GM11168 (cell line): ENCODE results near the gene FBXL7.

Experiments used
- in situ Hi-C: fragments of 300-500 bp; cut with MboI; formaldehyde crosslinking; loops from one replicate; pipeline ENCODE4 v1.12.0; 2022; ENCODE audit warnings: low sequenced_read_pairs; ENCODE audit not compliant: unreplicated experiment

Gene FBXL7

DNA sequence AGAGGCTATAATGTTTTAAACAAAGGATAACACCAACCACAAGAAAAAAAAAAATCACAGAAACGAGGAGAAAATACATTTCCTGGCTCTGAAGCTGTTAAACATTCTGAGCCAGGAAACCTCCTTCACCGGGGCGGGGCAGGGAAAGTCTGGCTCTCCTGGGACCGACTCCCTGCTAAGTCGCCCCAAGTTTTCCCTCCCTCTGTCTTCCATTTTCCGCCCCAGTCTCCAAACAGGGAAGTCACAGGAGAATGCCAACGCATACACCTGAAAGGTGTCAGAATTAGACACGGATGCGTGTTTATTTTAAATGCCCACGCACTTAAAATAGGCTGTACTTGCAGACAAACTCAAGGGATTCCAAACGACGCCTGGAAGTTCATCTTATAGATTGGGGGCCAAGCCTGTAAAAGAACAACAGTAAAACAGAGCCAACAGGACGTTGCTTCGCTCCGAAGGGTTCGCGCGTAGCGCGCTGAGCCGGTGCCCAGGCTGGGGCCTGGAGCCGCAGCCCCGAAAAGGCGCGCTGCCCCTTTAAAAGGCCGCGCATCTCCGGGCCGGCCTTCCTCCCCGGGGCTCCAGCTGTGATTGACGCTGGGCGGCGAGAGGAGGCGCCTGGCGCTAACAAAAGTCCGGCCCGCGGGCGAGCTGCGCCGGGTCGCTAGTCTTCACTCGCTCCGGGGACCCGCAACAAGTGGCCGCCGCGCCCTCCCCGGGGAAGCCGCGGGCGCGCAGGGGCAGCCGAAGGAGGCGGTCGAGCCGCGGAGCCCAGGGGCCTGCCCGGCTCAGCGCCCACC, at the start of gene FBXL7:
FBXL7 (plus strand) TSS at position 653 of the 797 bp plus-strand sequence.
- in situ Hi-C loops, result no loop called here

DNA sequence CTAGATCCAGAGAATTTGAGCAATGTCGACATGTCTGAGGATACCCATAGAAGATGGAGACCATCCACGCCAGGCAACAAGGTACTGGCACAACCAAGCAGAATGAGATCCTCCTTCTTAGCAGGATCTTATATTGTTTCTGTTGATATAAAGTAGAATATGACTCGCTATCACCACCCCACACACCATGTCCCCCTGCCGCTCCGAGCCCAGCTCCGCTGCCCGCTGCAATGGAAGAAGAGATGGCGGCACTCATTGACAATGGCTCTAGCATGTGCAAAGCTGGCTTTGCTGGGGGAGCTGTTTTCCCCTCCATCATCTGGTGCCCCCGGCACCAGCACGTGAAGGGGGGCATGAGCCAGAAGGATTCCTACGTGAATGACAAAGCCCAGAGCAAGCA, 49.5 kb upstream of the FBXL7 start:
- in situ Hi-C loops, result no loop called here

DNA sequence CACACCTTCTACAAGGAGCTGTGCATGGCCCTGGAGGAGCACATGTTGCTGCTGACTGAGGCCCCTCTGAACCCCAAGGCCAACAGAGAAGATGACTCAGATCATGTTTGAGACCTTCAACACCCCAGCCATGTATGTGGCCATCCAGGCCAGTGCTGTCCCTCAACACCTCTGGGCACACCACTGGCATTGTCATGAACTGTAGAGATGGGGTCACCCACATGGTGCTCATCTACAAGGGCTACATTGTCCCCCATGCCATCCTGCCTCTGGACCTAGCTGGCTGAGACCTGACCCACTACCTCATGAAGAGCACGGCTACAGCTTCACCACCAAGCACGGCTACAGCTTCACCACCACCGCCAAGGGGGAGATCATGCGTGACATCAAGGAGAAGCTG, 49.0 kb upstream of the FBXL7 start:
- in situ Hi-C loops, result no loop called here

DNA sequence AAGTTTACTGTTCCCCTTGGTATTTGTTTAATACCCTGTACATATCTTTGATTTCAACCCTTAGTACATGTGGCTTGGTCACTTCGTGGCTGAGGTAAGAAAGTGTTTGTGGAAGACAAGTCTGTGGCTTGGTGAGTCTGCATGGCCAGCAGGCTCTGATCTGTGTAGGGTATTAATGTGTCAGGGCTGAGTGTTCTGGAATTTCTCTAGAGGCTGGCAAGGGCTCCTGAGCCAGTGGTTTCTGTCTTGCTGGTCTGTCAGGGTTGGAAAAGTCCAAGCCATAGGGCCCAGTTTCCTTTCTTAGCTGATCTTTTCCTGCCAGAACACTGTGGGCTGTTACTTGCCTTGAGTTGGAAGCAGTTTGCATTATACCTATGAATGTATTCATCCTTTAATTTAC, 48.0 kb upstream of the FBXL7 start:
- in situ Hi-C loops, result no loop called here

DNA sequence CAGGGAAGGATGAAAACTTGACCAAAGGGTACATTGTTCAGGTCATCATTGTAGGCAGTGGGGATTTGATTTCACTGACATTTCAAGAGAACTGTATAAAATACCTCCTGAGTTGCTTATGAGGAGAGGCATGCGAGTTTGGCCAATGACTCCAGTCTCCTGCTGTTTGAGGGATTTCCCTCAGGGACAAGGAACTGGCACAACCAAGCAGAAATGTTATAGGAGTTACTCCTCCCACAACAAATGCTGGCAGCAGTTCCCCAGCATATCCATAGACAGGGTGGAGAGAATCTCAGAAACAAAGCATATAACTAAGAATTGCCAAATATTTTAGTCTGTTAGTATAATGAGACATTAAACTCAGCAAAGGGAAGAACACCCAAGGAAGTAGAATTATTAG, 47.2 kb upstream of the FBXL7 start:
- in situ Hi-C loops, result no loop called here

DNA sequence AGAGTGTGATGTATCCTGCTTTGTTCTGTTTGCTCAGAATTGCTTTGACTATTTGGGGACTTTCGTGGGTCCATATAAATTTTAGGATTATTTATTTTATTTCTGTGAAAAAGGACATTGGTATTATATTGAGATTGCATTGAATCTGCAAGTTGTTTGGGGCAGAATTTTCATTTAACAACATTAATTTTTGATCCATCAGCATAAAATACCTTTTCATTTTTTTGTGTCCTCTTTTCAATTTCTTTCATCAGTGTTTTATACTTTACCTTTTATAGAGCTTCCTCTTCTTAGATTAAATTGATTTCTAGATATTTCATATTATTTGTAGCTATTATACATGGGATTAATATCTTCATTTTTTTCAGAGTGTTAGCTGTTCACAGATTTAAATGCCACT, 40.8 kb upstream of the FBXL7 start:
- in situ Hi-C loops, result no loop called here

DNA sequence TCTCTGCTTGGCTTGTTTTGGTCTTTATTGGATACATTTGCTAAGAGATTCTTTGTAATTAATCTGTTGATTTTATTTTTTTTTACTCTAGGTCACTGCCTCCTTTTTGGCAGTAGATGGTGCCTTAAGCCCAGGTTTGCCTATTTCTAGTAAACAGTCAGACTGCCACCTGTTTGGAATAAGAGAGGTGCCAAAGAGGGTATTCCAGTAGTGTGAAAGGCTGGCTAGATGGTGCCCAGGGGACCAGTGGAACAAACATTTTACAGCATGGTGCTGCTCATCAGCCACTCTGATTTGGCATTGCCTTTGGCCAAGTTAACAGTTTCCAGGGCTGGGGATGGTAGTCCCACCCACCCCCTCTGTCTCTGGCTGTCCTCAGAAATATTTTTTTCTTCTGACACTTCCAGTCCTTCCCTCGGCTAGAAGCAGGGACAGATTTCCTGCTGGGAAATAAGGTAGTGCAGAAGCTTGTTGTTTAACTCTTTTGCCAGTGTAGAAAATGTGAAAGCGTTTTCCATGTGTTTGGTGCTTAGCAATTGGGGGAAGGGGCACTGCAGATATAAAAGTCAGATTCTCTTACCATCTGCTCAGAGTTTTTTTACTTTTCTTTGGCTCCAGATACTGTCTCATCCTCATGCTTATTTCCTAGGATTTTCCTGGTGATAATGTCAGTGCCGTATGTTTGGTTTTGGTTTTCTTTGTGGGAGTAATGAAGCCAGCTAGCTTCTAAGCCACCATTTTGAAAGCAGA, 36.6 kb upstream of the FBXL7 start:
- in situ Hi-C loops, result no loop called here

DNA sequence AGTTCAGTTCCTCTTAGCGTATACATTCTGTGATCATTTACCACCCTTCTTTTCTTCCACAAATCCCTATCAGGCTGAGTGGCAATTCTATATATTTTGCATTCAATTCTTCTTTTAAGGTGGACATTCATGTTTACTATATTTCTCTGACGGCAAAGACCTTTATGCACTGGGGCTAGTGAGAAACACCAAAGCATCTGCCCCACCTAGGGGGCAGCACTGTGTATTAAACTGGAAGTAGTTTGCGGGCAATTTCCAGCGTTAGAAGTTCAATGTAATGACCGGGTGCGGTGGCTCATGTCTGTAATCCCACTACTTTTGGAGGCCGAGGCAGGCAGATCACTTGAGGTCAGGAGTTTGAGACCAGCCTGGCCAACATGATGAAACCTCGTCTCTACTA, 27.9 kb upstream of the FBXL7 start:
- in situ Hi-C loops, result no loop called here

DNA sequence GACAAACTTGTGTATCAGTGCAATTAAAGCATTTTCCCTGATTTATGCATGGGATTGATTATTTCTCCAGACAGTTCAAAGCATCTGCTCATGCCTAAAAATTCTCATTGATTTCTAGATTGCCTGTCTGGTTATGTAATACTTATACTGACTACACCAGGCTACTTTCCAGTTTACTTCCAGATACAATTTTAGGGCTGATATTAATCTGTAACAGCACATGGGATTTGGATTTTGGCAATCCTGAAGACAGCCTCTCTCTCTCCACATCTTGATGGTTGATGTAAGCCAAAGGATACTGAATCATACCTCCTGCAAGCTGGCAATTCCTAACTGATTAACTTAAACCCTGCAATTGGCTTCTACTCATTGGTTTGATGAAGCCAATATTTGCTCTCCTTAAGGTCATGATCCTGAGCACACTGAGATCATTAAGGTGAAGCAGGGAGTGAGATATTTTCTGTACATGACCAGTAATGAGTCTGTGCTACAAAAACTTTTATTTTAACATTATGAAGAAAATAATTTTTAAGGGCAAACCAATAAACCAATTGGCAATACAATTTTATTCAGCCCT, 25.7 kb upstream of the FBXL7 start:
- in situ Hi-C loops, result no loop called here

DNA sequence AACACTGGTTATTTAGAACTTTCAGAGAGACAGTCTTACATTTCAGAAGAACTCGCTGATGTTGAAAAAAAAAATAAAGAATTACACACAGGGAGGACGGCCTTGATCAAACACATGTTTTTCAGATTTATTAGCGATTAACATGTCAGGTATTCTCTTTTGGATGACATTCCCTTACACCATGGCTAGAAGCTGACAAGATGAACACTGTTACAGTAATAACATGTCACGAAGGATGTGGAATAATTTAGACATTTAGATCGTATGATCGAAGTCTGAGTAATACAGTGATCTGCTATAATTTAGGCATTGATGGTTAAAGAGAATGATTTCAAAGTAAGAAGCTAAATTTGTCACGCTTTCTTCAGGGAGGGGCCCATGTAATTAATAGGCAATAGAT, 24.6 kb upstream of the FBXL7 start:
- in situ Hi-C loops, result no loop called here

DNA sequence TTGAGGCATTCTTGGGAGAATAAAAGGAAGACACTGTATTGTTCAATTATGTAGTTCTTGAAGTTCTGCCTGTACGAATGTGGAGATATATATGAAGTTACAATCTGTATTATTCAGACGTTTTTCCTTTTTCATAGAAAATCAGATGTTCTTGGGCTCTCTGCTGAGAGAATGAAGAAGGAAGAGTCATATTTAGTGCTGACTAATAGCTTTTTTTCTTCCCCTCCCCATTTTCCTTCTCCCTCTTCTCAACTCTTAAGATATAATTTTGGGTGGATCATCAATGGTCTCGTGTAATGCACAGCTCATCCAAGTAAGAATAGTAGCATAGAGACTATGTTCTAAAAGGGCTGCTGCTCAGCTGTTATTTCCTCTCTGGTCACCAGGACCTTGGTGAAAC, 23.0 kb upstream of the FBXL7 start:
- in situ Hi-C loops, result no loop called here

DNA sequence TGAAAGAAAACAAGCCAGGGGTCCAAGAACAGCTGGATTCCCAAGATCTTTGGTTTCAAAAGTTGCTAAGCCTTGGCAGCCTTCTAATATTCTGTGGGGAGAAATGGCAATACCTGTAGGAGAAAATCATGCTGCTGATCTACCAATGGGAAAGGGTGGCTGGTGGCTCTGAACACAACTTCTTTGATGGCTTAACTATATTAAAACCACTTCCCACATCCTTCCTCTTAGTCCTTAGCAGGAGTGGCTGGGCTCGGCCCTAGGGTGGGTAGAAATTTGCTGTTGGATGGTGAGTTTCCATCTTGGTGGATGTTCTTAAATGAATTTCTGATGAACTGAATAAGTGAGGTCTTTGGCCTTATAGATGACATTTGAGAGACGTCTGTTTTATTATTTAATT, 19.5 kb upstream of the FBXL7 start:
- in situ Hi-C loops, result no loop called here

DNA sequence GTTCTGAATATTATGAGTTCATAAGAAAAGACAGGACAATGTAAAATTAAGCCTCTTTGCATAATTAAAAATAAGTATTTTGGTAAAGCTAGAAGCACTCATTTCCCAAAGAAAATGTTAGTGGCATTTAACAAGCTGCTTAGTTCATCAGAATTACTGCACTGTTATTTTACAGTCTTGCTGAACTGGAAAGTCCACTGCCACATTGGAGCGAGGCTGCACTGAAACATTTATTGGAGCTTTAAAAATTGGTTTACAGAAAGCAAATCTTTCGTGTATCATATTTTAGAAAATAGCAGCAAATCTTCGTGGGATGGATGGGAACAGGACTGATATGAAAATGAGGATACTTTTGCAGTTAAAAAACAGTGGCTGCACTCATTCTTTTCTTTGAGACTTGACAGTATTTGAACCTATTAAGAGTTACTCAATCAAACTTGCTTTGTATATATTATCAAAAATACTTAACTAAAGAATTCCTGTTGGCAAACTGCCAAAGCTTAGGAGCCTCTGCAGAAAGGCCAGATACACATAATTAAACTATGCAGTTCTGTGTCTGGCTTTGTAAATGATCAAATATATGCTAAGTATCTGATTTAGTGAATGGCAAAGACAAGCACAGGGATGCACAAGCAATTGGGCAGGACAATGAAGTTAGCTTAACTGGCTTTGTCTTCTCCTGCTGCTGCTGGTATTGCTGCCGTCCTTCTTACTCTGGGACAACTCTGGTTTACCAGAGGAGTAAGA, 16.5 kb upstream of the FBXL7 start:
- in situ Hi-C loops, result no loop called here

DNA sequence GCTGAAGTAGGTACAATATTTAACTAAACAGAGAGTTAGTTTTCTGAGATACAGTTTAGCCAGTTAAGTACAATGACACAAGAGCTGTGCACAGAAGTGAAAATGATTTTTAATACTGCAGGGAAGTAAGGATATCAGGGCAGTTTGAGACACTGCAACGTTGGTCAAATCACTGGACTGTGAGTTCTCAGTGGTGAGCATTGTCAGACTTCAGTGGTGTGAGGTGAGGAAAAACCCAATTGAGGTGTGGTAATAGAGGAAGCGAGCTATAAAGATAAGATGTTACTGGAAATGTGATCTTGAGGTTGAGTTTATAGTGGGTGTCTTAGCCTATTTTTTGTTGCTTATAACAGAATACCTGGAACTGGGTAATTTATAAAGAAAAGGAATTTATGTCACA, 12.8 kb upstream of the FBXL7 start:
- in situ Hi-C loops, result no loop called here

DNA sequence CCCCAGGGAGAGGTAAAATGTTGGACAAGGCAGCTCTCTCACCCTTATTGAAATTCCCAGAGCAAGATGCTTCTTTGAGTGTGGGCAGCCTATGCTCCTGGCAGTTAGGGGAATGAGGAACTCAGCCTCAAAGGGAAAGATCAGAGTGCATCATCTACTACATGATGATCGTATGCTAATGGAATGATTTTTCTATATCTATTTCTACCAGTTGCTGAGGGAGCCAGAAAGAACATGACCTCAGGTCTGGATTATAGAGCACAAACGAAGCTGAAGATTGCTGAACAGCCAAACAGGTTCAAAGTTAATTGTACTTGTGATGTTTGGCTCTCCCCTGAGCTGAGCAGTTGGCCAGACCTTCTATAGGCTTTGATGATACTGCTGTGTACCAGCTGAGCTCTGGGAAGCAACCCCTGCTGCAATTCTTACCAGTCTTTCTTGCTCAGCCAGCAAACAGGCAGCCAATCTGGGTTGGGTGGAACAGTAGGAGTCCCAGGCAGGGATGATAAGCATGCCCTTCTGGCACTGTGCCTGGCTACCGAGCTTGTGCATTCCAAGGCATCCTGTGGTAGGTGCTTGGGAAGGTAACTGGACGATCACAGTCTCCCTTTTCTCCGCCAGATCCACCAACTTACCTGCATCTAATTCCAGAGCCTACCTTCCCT, 10.3 kb upstream of the FBXL7 start:
- in situ Hi-C loops, result no loop called here

DNA sequence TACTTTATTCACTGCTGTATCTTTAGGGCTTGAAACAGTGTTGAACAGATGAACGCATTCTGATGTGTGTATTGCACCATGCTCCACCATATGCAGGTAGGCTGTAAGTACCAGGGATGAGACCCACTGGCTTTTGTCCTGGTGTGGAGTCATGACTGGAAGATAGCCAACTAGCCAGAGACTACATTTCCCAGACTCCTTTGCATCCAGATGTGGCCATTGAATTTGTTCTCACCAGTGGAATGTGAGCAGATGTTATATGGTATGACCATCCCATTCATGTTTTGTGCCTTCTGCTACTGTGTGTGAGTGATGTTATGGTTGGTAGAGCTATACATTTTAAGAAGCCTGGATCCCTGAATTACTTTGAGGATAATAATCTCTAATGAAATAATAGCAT, 7.4 kb upstream of the FBXL7 start:
- in situ Hi-C loops, result no loop called here

DNA sequence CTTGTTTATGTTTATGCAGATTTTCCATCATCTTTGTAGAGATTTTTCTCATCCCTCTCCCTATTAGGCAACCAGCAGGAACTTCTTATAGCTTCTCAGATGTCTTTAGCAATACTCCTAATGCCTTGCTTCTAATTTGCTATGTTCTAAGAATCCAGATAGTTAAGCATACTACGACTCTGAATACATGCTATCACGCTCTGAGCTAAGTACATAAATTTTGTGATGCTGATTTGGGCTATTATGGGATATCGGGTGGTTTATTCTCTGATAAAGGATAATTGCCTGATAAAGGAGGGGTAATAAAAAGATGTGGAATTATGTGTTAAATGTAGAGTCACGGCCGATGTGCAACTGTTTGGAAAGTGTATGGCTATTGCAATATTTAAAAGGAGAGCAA, 6.5 kb upstream of the FBXL7 start:
- in situ Hi-C loops, result no loop called here

DNA sequence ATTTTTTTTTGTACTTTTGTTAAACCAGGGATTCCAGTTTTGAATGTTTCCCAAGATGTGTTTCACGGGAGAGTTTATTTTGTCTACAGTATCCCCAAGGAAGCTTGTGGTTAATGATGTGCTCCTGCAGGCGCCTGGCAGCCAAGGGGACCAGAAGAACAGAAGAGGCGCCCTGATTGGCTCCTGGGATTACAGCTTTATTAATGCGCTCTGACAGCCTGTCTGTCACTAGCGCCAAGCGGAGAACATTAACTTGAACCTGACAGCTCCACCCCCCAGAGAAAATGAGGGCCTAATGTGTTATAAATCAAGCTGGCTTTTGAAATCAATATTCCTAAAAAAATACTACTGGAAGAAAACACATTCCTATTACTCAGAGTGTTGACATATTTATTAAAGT, 5.0 kb upstream of the FBXL7 start:
- in situ Hi-C loops, result no loop called here

DNA sequence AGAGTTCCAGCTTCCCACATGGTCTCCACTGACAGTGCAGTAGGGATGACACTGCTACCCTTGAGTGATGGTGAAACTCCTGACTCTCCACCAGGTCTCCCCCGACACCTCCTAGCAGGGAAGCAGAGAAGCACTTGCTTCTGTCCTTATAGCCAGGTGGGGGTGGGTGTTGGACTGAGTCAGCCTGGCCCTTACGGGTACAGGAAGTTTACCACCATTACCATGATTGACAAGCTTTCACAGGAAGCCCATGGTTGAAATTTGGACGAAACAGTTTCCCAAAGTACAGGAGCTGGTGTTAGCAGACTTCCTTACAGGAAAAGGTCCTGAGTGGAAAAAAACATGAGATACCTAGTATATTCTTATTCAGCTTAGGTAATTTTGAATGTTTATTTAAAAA, 3.1 kb upstream of the FBXL7 start:
- in situ Hi-C loops, result no loop called here

DNA sequence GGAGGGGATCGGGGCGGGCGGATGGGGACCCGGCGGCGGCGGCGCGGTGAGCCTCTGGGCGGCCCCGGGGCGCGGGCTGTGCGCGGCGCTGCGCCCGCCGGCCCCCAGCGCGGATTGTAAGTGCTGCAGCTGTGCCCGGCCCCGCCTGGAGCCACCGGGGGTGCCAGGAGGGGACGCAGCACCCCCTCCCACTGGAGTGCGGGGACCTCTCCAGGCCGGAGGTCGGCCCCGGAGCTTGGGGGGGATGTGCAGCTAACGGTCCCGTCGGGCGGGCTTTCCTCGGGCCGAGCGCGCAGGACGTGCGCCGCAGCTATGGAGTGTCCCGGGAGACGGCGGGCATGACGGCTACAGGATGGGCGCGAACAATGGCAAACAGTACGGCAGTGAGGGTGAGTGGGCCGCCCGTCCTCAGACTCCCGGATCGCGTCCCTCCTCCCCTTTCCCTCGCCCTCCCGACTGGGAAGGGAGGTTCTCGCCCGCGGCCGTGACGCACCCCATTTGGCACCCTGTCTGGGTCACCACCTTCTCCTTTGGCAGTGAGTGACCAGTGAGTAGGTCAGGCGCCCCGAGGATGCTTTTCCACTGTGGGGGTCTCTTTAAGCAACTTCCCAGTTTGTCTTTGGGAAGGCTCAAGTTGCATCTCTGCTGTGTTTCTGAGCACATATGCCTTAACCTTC, 483 bp downstream of the FBXL7 start:
- in situ Hi-C loops, result no loop called here
